Measurements from ENCODE around the gene STX18.

DNA sequence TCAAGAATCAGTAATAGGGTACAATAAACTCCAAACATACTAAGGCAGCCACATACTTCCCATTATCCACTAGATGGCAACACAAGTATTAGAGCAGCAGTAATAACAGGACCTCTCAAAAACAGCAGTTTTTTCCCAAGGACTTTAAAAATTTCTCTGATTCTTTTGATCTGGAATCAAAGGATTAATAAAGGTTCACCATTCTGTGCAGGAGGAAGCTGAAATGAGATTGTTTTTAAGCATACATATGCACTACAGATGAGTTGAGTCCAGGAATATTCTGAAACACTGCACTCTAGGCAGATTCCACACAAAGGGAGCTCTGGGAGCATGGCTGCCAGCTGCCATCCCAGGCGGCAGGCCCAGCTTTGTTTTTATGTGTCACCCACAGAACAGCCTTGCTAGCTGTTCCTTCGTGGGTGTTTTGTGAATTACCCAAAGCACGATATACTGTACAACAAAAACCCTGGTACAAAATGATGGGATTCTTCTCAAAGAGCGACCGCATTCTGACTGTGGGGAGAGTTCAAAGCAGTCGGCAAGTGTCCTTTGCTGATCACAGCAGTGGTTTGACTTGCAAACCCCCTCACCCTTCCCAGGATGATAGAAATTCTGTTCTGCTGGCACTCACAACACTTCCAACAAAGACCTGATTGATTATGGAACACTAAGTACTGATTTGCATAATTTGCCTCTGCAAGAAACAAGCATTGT, 61.0 kb downstream of the STX18 start:
- TF ChIP-seq, protein P1, sequence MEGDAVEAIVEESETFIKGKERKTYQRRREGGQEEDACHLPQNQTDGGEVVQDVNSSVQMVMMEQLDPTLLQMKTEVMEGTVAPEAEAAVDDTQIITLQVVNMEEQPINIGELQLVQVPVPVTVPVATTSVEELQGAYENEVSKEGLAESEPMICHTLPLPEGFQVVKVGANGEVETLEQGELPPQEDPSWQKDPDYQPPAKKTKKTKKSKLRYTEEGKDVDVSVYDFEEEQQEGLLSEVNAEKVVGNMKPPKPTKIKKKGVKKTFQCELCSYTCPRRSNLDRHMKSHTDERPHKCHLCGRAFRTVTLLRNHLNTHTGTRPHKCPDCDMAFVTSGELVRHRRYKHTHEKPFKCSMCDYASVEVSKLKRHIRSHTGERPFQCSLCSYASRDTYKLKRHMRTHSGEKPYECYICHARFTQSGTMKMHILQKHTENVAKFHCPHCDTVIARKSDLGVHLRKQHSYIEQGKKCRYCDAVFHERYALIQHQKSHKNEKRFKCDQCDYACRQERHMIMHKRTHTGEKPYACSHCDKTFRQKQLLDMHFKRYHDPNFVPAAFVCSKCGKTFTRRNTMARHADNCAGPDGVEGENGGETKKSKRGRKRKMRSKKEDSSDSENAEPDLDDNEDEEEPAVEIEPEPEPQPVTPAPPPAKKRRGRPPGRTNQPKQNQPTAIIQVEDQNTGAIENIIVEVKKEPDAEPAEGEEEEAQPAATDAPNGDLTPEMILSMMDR (IDR thresholded peaks at IDR 0.05; ENCODE audit: low read depth, low read length, missing input control) = peak; percentile 24
- TF ChIP-seq YY1 (IDR thresholded peaks at IDR 0.05) (no peak), SP1 (IDR thresholded peaks at IDR 0.05) (no peak), HNF4G (IDR thresholded peaks at IDR 0.05) (no peak), RXRA (IDR thresholded peaks at IDR 0.05) (no peak), MAX (IDR thresholded peaks at IDR 0.05) (no peak), TAF1 (conservative IDR thresholded peaks at IDR 0.05) (no peak)
- TF ChIP-seq, protein P2, sequence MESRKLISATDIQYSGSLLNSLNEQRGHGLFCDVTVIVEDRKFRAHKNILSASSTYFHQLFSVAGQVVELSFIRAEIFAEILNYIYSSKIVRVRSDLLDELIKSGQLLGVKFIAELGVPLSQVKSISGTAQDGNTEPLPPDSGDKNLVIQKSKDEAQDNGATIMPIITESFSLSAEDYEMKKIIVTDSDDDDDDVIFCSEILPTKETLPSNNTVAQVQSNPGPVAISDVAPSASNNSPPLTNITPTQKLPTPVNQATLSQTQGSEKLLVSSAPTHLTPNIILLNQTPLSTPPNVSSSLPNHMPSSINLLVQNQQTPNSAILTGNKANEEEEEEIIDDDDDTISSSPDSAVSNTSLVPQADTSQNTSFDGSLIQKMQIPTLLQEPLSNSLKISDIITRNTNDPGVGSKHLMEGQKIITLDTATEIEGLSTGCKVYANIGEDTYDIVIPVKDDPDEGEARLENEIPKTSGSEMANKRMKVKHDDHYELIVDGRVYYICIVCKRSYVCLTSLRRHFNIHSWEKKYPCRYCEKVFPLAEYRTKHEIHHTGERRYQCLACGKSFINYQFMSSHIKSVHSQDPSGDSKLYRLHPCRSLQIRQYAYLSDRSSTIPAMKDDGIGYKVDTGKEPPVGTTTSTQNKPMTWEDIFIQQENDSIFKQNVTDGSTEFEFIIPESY (IDR thresholded peaks at IDR 0.05) = no peak
- TF ChIP-seq, protein P3, sequence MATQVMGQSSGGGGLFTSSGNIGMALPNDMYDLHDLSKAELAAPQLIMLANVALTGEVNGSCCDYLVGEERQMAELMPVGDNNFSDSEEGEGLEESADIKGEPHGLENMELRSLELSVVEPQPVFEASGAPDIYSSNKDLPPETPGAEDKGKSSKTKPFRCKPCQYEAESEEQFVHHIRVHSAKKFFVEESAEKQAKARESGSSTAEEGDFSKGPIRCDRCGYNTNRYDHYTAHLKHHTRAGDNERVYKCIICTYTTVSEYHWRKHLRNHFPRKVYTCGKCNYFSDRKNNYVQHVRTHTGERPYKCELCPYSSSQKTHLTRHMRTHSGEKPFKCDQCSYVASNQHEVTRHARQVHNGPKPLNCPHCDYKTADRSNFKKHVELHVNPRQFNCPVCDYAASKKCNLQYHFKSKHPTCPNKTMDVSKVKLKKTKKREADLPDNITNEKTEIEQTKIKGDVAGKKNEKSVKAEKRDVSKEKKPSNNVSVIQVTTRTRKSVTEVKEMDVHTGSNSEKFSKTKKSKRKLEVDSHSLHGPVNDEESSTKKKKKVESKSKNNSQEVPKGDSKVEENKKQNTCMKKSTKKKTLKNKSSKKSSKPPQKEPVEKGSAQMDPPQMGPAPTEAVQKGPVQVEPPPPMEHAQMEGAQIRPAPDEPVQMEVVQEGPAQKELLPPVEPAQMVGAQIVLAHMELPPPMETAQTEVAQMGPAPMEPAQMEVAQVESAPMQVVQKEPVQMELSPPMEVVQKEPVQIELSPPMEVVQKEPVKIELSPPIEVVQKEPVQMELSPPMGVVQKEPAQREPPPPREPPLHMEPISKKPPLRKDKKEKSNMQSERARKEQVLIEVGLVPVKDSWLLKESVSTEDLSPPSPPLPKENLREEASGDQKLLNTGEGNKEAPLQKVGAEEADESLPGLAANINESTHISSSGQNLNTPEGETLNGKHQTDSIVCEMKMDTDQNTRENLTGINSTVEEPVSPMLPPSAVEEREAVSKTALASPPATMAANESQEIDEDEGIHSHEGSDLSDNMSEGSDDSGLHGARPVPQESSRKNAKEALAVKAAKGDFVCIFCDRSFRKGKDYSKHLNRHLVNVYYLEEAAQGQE (IDR thresholded peaks at IDR 0.05) = no peak
- TF ChIP-seq, protein P4, sequence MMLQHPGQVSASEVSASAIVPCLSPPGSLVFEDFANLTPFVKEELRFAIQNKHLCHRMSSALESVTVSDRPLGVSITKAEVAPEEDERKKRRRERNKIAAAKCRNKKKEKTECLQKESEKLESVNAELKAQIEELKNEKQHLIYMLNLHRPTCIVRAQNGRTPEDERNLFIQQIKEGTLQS (IDR thresholded peaks at IDR 0.05) = no peak

Data from liver (tissue), 3 donors.